ENCODE data around the gene C1orf159.

DNA sequence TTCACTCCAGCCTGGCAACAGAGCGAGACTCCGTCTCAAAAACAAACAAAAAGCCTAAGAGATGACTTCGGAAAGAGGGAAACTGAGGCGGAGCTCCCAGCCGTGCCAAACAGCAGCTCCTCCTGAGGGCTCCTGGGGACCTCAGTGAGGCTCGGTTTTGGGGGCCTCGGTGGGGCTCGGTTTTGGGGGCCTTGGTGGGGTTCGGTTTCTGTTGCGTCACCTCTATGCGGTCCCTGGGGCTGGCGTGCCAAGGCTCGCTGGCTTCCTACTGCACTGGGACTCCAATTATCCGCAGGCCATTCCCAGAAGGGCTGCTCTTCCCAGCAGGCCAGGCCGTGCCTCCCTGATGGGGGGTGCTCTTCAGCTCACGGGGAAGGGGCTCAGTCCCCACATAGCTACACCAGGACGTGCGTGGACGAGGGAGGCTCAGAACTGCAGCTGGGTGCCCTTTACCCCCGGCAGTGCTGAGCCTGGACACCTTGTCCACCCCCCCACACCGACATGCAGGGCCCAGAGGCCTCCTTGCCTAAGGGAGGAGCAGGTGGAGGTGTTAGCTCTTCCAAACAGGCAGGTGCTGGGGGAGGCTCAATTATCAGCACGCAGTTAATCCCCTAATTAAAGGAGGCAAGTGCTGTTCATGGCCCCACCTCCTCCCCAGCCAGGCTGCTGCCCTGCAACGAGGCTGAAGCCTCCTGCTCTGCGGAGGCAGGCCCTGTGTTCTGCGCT is 5.1 kb upstream of the C1orf159 start:
- TF ChIP-seq, protein P1, sequence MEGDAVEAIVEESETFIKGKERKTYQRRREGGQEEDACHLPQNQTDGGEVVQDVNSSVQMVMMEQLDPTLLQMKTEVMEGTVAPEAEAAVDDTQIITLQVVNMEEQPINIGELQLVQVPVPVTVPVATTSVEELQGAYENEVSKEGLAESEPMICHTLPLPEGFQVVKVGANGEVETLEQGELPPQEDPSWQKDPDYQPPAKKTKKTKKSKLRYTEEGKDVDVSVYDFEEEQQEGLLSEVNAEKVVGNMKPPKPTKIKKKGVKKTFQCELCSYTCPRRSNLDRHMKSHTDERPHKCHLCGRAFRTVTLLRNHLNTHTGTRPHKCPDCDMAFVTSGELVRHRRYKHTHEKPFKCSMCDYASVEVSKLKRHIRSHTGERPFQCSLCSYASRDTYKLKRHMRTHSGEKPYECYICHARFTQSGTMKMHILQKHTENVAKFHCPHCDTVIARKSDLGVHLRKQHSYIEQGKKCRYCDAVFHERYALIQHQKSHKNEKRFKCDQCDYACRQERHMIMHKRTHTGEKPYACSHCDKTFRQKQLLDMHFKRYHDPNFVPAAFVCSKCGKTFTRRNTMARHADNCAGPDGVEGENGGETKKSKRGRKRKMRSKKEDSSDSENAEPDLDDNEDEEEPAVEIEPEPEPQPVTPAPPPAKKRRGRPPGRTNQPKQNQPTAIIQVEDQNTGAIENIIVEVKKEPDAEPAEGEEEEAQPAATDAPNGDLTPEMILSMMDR (IDR thresholded peaks at IDR 0.05): no peak
- TF ChIP-seq POLR2A (IDR thresholded peaks at IDR 0.05): no peak
